ENCODE measurements around the gene CAPN11.

- TF ChIP-seq CTCF (IDR thresholded peaks at IDR 0.05), result no peak
- no peak for TF ChIP-seq POLR2A (IDR thresholded peaks at IDR 0.05)
Measured at GRCh38 chr6:44110005-44110676, 48.5 kb upstream of the CAPN11 start.

Measured in thyroid gland (tissue), 4 donors.